Mucosa of rectum (tissue), 2 donors: Measurements from ENCODE around the gene OPN5.

Source experiments
- H3K27ac ChIP-seq, 2 donors: one replicate each; pipeline ENCODE4 v1.7.0; 2013; ENCODE audit warnings: inconsistent platforms in 2 of 2, low read depth in 2 of 2, low read length in 2 of 2
- H3K27me3 ChIP-seq, 2 donors: one replicate each; pipeline ENCODE4 v1.7.0; 2013; ENCODE audit warnings: low read length in 2 of 2; ENCODE audit not compliant: control insufficient read depth in 2 of 2, insufficient read depth in 2 of 2
- H3K36me3 ChIP-seq, 2 donors: one replicate each; pipeline ENCODE4 v1.7.0; 2013; ENCODE audit warnings: low read length in 2 of 2; ENCODE audit not compliant: control insufficient read depth in 2 of 2, insufficient read depth in 2 of 2
- H3K4me1 ChIP-seq, 2 donors: one replicate each; pipeline ENCODE4 v1.7.0; 2013; ENCODE audit warnings: low read length in 2 of 2, mild to moderate bottlenecking in 1 of 2; ENCODE audit not compliant: control insufficient read depth in 2 of 2, insufficient read depth in 2 of 2
- H3K4me3 ChIP-seq, 2 donors: one replicate each; pipeline ENCODE4 v1.7.0; 2013; ENCODE audit warnings: low read length in 2 of 2
- H3K9ac ChIP-seq, 2 donors: one replicate each; pipeline ENCODE4 v1.7.0; 2013; ENCODE audit warnings: low read length in 2 of 2, low read depth in 1 of 2, mild to moderate bottlenecking in 1 of 2
- H3K9me3 ChIP-seq, 2 donors: one replicate each; pipeline ENCODE4 v1.7.0; 2013; ENCODE audit warnings: low read length in 2 of 2; ENCODE audit not compliant: control insufficient read depth in 2 of 2
- donor health status: healthy.
- donor health status: Normal muscosa, but diverticular disease.

OPN5 gene

DNA sequence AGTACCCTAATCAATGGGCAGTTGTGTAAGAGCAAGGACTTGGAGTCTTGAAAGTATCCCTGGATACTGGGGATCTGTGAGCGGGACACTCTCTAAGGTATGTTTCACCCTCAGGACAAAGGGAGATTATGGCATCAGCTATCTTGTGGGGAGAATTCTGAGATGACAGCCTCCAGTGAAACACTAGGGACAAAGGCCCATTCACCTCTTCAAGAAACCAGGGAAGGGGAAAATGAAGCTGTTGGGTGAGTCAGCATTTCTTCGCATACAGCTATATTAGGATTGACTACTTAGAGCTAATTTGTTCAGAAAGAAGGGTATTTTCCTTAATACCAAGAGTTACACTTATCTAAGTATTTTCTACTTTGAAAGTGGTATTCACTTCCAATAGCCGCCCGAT, 35.9 kb downstream of the OPN5 start:
- H3K27ac ChIP-seq = no peak overlapping the region
- H3K4me1 ChIP-seq = no peaks in the 10 kb centered on the region
- no peaks in the 10 kb centered on the region for H3K27me3 ChIP-seq
- no peak overlapping the region for H3K9ac ChIP-seq
- no peaks in the 10 kb centered on the region for H3K9me3 ChIP-seq
- H3K36me3 ChIP-seq = no peaks in the 10 kb centered on the region
- no peak overlapping the region for H3K4me3 ChIP-seq

DNA sequence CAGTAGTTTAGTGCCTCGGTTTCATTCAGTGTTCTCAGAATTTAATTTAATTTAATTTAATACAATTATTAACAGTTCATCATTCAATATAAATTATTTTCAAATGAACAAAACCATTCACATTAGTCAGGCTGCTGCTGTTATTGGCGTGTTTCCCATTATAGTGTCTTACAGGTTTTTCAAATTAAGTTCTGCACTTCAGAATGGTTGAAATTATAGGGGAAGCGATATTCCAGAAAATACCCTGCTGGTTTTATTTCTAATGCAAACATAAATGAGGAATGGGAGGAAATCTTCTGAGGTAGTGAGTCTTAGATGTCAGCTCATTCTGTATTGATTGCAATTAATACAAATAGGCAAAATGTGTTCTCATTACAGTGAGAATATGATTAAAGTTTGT, 37.6 kb downstream of the OPN5 start:
- Histone ChIP-seq H3K9me3 (no peaks in the 10 kb centered on the region), H3K27ac (no peak overlapping the region), H3K27me3 (no peaks in the 10 kb centered on the region), H3K4me3 (no peak overlapping the region), H3K9ac (no peak overlapping the region), H3K36me3 (no peaks in the 10 kb centered on the region), H3K4me1 (no peaks in the 10 kb centered on the region)

DNA sequence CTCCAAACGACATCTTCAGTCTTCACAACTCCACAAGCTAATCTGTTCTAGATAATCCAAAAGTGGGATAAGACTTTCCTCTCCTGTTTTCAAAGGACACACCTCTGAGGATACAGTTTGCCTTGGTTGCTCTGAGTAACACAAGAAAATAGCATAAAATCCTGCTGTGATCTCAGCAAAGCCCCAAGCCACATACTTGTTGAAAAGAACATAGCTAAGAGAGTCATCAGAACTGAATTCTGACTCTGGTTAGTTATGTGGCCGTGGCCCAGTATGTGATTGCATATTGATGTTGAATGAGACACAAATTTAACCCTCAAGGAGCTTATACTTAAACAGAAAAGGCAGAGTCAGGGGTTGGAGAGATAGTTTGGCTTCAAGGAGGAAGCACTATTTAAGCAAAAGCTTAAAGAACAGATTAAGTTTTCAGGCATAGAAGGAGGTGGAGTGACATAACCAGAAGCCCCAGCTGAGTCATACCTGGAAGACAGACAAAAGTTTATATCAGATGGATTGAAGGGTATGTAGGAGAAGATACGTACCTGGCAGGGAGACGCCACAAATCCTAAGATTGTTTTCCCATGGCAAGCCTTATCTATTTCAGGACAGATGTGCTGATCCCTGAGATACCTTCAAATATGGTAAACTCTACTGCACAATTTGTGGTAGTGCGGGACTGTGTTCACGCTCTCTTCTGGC, 41.2 kb downstream of the OPN5 start:
- no peaks in the 10 kb centered on the region for H3K27me3 ChIP-seq
- H3K4me3 ChIP-seq = no peak overlapping the region
- H3K4me1 ChIP-seq = no peaks in the 10 kb centered on the region
- H3K9ac ChIP-seq = no peak overlapping the region
- H3K27ac ChIP-seq = no peak overlapping the region
- no peaks in the 10 kb centered on the region for H3K9me3 ChIP-seq
- H3K36me3 ChIP-seq = no peaks in the 10 kb centered on the region

DNA sequence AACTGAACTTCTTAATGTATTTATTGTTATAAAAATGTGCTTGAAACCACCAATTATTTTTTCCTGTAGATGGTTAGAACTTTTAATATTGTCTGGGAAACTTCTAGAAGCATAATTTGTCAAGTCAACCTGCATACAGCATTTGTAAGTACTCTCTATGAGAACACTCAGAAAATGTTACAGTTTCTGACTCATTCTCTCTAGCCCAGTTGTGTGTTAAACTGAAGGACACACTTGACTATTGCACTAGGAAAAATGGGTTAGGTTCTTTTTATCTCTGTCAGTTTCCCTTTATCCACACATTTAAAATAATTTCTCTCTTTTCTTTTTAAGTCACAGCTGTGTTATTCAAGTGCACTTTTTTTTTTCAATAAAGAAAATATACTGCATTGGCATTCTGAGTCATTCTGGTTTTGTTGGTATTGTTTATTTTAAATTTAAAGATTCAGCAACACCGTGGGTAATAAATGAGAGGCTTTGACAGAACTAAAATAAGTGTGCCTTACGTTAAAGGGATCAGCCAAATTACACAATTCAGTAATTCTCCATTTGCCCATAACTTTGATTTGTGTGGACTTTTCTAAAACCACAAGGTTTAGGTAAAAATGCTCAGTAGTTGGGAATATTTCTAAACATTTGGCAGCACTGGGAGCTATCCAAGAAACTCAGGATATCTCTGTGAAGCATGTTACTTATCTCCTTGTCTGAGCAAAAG, 50.7 kb downstream of the OPN5 start:
- peaks cover 0 to 3% of the 10 kb centered on the region in 2 donors for H3K9me3 ChIP-seq
- H3K27ac ChIP-seq = no peak overlapping the region
- no peak overlapping the region for H3K9ac ChIP-seq
- no peaks in the 10 kb centered on the region for H3K4me1 ChIP-seq
- H3K27me3 ChIP-seq = no peaks in the 10 kb centered on the region
- no peak overlapping the region for H3K4me3 ChIP-seq
- H3K36me3 ChIP-seq = no peaks in the 10 kb centered on the region

DNA sequence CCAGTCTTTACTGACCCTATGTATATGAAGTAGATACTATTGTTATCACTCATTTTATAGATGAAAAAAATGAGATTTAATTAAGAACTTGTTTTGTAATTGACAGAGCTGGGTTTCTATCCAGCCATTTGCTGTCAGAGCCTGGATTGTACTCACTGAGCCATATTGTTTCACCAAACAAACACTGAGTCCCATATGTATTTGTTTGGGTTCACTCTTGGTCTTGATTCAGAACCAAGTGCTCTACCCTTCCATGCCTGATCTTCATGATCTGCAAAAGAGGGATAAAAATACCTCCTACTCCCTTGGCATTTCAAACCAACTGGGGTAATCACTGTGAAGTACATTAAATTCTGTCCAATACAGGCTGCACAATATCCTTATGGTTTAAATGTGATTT, 52.4 kb downstream of the OPN5 start:
- peaks cover 0 to 3% of the 10 kb centered on the region in 2 donors for H3K9me3 ChIP-seq
- no peaks in the 10 kb centered on the region for H3K36me3 ChIP-seq
- no peak overlapping the region for H3K4me3 ChIP-seq
- H3K4me1 ChIP-seq = no peaks in the 10 kb centered on the region
- H3K27ac ChIP-seq = no peak overlapping the region
- H3K9ac ChIP-seq = no peak overlapping the region
- H3K27me3 ChIP-seq = no peaks in the 10 kb centered on the region

DNA sequence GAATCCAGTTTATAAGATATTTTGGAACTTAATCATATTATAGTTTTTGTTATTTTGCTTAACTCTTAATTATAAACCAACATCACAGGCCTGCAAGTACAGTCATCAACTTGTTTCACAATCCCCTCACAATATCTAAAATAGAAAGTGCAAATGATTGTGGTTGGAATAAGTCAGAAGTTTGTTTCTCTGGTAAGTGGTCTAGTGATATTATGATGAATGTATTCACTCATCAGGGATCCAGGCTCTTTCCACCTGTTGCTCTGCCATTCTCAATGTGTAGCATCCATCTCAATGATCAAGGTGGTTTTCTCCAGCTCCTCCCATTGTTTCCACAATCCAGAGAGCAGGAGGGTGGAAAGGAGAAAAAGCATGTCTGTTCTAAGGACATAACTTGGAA, 54.2 kb downstream of the OPN5 start:
- Histone ChIP-seq H3K27me3 (no peaks in the 10 kb centered on the region), H3K9me3 (peaks cover 0 to 3% of the 10 kb centered on the region in 2 donors), H3K9ac (no peak overlapping the region), H3K27ac (no peak overlapping the region), H3K36me3 (no peaks in the 10 kb centered on the region), H3K4me1 (no peaks in the 10 kb centered on the region), H3K4me3 (no peak overlapping the region)

DNA sequence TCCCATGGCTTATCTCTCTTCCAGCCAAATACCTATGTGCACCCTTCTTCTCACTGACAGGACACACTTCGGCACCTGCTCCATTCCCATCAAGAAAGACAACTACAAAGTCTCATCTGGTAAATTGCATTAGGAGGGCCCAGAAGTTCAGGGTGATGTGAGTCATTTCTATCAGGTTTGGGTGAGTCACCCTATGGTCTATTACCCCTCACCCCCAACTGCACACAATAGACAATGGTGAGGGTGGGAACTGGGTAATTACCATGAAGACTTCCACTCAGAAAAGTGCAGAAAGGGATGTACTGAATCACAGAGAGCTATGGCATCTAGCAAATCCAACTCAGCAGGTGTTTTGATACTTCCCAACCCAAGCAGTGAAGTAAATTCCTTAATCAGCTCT, 54.8 kb downstream of the OPN5 start:
- H3K4me3 ChIP-seq = no peak overlapping the region

DNA sequence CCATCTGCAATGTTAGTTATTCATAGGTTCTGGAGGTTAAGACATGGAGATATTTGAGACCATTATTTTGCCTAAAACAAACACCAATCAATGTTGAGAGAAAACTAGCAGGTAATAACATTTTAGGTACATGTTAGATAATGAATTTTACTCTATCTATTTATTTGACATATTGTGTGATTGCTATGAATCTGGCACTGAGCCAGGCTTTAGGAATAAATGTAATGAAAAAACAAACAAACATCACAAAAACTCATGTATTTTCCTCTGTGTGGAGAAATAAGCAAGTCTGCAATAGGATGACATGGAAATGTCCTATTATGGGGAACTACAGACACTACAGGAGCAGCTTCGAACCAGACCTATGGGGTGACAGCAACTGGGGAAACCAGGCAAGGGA, 57.8 kb downstream of the OPN5 start:
- H3K4me3 ChIP-seq = no peak overlapping the region
- H3K27me3 ChIP-seq = no peaks in the 10 kb centered on the region
- no peaks in the 10 kb centered on the region for H3K4me1 ChIP-seq
- no peak overlapping the region for H3K9ac ChIP-seq
- H3K36me3 ChIP-seq = no peaks in the 10 kb centered on the region
- no peak overlapping the region for H3K27ac ChIP-seq
- peaks cover 0 to 3% of the 10 kb centered on the region in 2 donors for H3K9me3 ChIP-seq

More for the DNA sequence above, 54.8 kb downstream of the OPN5 start:
- Histone ChIP-seq H3K4me1 (no peaks in the 10 kb centered on the region), H3K27ac (no peak overlapping the region), H3K36me3 (no peaks in the 10 kb centered on the region), H3K27me3 (no peaks in the 10 kb centered on the region), H3K9ac (no peak overlapping the region), H3K9me3 (peaks cover 0 to 3% of the 10 kb centered on the region in 2 donors)

DNA sequence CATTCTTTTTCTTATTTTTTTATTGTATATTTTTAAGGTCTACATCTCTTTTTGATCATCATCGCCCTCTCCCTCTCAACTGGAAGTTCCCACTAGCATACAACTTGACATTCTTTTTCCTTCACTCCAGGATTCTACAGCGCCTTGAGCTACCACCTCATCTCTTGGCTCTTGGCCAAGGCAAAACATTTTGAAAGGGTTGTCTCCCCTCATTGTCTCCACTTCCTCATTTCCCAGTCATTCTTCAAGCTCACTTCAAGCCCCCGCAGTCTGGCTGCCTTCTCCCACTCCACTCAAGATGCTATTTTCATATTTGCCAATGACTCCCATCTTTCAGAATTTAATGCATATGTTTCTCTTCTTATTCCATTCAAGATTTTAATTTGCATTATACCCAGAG, 63.0 kb downstream of the OPN5 start:
- Histone ChIP-seq H3K9ac (no peak overlapping the region), H3K4me1 (no peaks in the 10 kb centered on the region), H3K9me3 (no peaks in the 10 kb centered on the region), H3K4me3 (no peak overlapping the region), H3K36me3 (no peaks in the 10 kb centered on the region), H3K27ac (no peak overlapping the region), H3K27me3 (no peaks in the 10 kb centered on the region)

DNA sequence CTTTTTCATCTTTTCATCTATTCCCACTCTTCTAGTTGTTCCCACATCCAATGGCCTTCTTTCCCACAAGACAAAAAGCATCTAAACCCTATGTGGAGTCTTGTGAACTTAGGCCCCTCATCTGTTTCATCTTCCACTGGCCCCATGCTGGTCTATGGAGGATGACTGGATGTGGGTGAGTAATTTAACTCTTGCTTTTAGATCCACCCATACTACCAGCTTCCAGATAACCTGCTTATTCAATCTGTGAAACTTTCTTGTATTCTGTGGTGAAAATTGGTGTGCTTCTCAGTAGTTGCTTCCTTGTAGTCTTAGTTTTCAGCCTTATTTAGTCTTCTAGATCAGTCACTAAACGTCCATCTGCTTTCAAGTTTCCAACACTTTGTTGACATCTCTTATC, 64.9 kb downstream of the OPN5 start:
- Histone ChIP-seq H3K27ac (no peak overlapping the region), H3K9ac (no peak overlapping the region), H3K36me3 (no peaks in the 10 kb centered on the region), H3K27me3 (no peaks in the 10 kb centered on the region), H3K4me3 (no peak overlapping the region), H3K9me3 (no peaks in the 10 kb centered on the region), H3K4me1 (no peaks in the 10 kb centered on the region)
